ENCODE results near the gene KIF1C.

- TF ChIP-seq, protein P1, sequence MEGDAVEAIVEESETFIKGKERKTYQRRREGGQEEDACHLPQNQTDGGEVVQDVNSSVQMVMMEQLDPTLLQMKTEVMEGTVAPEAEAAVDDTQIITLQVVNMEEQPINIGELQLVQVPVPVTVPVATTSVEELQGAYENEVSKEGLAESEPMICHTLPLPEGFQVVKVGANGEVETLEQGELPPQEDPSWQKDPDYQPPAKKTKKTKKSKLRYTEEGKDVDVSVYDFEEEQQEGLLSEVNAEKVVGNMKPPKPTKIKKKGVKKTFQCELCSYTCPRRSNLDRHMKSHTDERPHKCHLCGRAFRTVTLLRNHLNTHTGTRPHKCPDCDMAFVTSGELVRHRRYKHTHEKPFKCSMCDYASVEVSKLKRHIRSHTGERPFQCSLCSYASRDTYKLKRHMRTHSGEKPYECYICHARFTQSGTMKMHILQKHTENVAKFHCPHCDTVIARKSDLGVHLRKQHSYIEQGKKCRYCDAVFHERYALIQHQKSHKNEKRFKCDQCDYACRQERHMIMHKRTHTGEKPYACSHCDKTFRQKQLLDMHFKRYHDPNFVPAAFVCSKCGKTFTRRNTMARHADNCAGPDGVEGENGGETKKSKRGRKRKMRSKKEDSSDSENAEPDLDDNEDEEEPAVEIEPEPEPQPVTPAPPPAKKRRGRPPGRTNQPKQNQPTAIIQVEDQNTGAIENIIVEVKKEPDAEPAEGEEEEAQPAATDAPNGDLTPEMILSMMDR (IDR thresholded peaks at IDR 0.05) = no peak
- TF ChIP-seq POLR2AphosphoS5 (IDR thresholded peaks at IDR 0.05) = no peak
- no peak for TF ChIP-seq POLR2A (IDR thresholded peaks at IDR 0.05)
Measured at GRCh38 chr17:4969551-4970173, 28.1 kb upstream of the KIF1C start.

Measured in prostate gland (tissue), 2 donors.